ENCODE measurements around the gene KPTN. TPM values are rescaled to one million over a fixed set of nuclear protein-coding genes. Genes with fewer than 3 reads are reported as not detected.

The KPTN gene
- total and polyA plus RNA-seq, 2 of the 13 experiments (the other 11 are each of a cell fraction or from before 2014, with no cell fraction given), result 9.1 to 13.3 TPM

DNA sequence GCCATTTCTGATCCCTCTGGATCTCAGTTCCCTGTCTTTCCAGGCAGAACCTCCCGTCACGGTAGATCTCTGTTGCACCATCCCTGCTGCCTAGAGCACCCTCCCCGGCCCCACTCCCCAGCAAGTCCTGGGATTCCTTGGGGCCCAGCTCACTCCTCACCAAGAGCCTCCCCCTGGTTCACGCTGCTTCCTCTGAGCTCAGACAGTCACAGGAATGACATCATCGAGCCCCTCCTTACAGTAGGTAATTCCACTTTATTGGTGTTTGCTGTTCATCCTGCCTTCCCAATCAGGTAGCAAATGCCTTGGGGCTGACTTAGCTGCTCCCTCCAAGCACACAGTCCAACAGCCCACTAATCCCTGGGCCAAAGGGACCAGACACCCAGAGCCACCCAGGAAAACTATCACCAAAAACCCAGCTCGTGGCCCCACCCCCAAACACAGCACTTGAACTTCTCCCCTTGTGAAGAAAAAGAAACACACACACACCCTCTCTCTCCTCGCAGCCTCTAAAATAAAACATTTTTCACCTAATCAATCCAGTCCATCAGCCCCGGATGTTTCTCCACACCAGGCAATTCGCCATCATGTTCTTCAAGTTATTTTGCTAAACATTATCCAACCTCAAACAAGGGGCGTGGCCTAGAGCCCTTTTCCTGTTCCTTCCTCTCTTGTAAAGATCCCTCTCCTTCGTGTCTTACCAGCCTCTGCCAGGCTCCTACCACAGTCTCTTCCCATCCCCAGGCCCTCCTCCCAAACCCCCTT is 28.3 kb upstream of the KPTN start (continued):
- TF ChIP-seq, protein P1, sequence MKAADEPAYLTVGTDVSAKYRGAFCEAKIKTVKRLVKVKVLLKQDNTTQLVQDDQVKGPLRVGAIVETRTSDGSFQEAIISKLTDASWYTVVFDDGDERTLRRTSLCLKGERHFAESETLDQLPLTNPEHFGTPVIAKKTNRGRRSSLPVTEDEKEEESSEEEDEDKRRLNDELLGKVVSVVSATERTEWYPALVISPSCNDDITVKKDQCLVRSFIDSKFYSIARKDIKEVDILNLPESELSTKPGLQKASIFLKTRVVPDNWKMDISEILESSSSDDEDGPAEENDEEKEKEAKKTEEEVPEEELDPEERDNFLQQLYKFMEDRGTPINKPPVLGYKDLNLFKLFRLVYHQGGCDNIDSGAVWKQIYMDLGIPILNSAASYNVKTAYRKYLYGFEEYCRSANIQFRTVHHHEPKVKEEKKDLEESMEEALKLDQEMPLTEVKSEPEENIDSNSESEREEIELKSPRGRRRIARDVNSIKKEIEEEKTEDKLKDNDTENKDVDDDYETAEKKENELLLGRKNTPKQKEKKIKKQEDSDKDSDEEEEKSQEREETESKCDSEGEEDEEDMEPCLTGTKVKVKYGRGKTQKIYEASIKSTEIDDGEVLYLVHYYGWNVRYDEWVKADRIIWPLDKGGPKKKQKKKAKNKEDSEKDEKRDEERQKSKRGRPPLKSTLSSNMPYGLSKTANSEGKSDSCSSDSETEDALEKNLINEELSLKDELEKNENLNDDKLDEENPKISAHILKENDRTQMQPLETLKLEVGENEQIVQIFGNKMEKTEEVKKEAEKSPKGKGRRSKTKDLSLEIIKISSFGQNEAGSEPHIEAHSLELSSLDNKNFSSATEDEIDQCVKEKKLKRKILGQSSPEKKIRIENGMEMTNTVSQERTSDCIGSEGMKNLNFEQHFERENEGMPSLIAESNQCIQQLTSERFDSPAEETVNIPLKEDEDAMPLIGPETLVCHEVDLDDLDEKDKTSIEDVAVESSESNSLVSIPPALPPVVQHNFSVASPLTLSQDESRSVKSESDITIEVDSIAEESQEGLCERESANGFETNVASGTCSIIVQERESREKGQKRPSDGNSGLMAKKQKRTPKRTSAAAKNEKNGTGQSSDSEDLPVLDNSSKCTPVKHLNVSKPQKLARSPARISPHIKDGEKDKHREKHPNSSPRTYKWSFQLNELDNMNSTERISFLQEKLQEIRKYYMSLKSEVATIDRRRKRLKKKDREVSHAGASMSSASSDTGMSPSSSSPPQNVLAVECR (CRISPR knock-in tag; IDR thresholded peaks at IDR 0.05; ENCODE audit: borderline replicate concordance), result peak; percentile 38; the same call in 1 of the 2 replicates
- TF ChIP-seq KAT8 (CRISPR knock-in tag; IDR thresholded peaks at IDR 0.05) (0 out of 2 replicates have a peak, but pooled peaks have one; percentile 24), ATF4 (CRISPR knock-in tag; IDR thresholded peaks at IDR 0.05) (no peak), IRF2 (CRISPR knock-in tag; IDR thresholded peaks at IDR 0.05) (peak; percentile 25; the same call in 1 of the 2 replicates), CREB1 (IDR thresholded peaks at IDR 0.05) (0 out of 2 replicates have a peak, but pooled peaks have one; percentile 22), CREB1 (CRISPR knock-in tag; IDR thresholded peaks at IDR 0.05) (no peak)

GRCh38 chr19:47511681-47512080 is 27.7 kb upstream of the KPTN start:
- Histone ChIP-seq H3K79me2 (ENCODE audit: insufficient read depth, low read length) (peaks cover 64% of the 10 kb centered on the region), H3K27ac (ENCODE audit: extremely low read length, insufficient read depth, low read length) (no peak overlapping the region), H3K27me3 (ENCODE audit: control insufficient read depth in 1 of 2, insufficient read depth in 2 of 2, low read length in 2 of 2) (no peaks in the 10 kb centered on the region; a peak in 1 of 5 replicates), H3K36me3 (replicated peaks in 1 of 2; ENCODE audit: control insufficient read depth in 1 of 2, insufficient read depth in 2 of 2, low read length in 2 of 2) (peaks cover 0 to 3% of the 10 kb centered on the region in 2 experiments; a peak in 2 of 5 replicates), H4K20me1 (ENCODE audit: insufficient read depth, low read length) (no peaks in the 10 kb centered on the region), H3K9ac (ENCODE audit: insufficient read depth, low read depth, low read length) (no peak overlapping the region), H3K4me2 (ENCODE audit: low read depth, low read length) (peak overlapping the region; percentile 90), H3K4me1 (ENCODE audit: insufficient read depth, low read length) (peaks cover 29% of the 10 kb centered on the region), H2AFZ (ENCODE audit: low read length) (no peak overlapping the region), H3K9me3 (ENCODE audit: low read length) (no peaks in the 10 kb centered on the region), H3K4me3 (replicated peaks in 1 of 3; ENCODE audit: insufficient read depth in 1 of 3, low read depth in 2 of 3, low read length in 3 of 3) (no peak overlapping the region; a peak in 1 of 6 replicates)
- no peak for ATAC-seq
- POLR2A ChIA-PET, result interaction anchor here (1.2 to 1.5 kb wide), 3 partner anchors 9 to 112 kb away, joined by 3 to 4 read pairs (median 4); partner anchors contain the start of gene KPTN
- intact Hi-C loops (cut with micrococcal nuclease; ENCODE audit: unreplicated experiment) (loop anchor here (2.0 kb wide), 1 partner anchor 187 kb away; no protein-coding TSS in a partner anchor), in situ Hi-C loops (cut with HindIII; ENCODE audit: extremely low pct_ligation_motif_present, low pct_unique_long_range_greater_than_20kb) (no loop called here)
- CTCF ChIA-PET (ENCODE audit: low intra/inter-chr PET ratio, low total read pairs), result no interaction called here
- no TSS peak for BruUV-seq (replicated peaks)
- no peak for TF ChIP-seq ZNF18 (CRISPR knock-in tag; IDR thresholded peaks at IDR 0.05; ENCODE audit: insufficient replicate concordance)
- no peak for TF ChIP-seq NR2F1 (CRISPR knock-in tag; IDR thresholded peaks at IDR 0.05)
- TF ChIP-seq SP140L (CRISPR knock-in tag; IDR thresholded peaks at IDR 0.05; ENCODE audit: borderline replicate concordance), result no peak
- no peak for DNase-seq (ENCODE audit: low spot score)
- FAIRE-seq, result no peak
- WGBS (ENCODE audit: low lambda C conversion rate), result 94% methylated on average over 6 of the region's 7 CpGs
